Sigmoid colon (tissue), 7 donors: ENCODE results near the gene ESRRA. TPM values are rescaled to one million over a fixed set of nuclear protein-coding genes. Genes with fewer than 3 reads are reported as not detected.

Experiments used
- DNase-seq: peaks from one replicate; pipeline ENCODE4 v3.0.0-alpha.2; 2019
- H3K27ac ChIP-seq, 4 donors: fragments of 200-600 bp; sonication (generic); one replicate each; pipeline ENCODE4 v1.5.1; 2016 to 2019; ENCODE audit warnings: mild to moderate bottlenecking in 1 of 4
- H3K27me3 ChIP-seq, 3 donors: fragments of 200-600 bp; sonication (generic); one replicate each; pipeline ENCODE4 v1.5.1; 2019; ENCODE audit warnings: mild to moderate bottlenecking in 1 of 3
- H3K36me3 ChIP-seq, 4 donors: fragments of 200-600 bp; sonication (generic); one replicate each; pipeline ENCODE4 v1.5.1; 2016 to 2019
- H3K4me1 ChIP-seq, 4 donors: fragments of 200-600 bp; sonication (generic); one replicate each; pipeline ENCODE4 v1.5.1; 2017 to 2019
- H3K4me3 ChIP-seq, 4 donors: fragments of 200-600 bp; sonication (generic); one replicate each; pipeline ENCODE4 v1.5.1; 2017 to 2019; ENCODE audit warnings: mild to moderate bottlenecking in 2 of 4, moderate library complexity in 1 of 4
- H3K9me3 ChIP-seq, 4 donors: fragments of 200-600 bp in 3 of 4; sonication (generic) in 3 of 4; one replicate each; pipeline versions ENCODE4 v1.5.1 to v1.6.1; 2013 to 2019
- CTCF ChIP-seq, 4 experiments: fragments of 450-650 bp in 3 of 4; fragments of 200-600 bp in 1 of 4; IDR thresholded peaks; one replicate each; pipeline ENCODE4 v1.5.1; 2016 to 2019; ENCODE audit warnings: antibody characterized with exemption in 4 of 4, mild to moderate bottlenecking in 3 of 4, moderate library complexity in 2 of 4
- EP300 ChIP-seq, 4 donors: sonication (generic); formaldehyde crosslinking; IDR thresholded peaks; one replicate each; pipeline ENCODE4 v1.6.1; 2017; ENCODE audit warnings: antibody characterized with exemption in 4 of 4
- POLR2A ChIP-seq, 2 donors: fragments of 450-650 bp; IDR thresholded peaks; one replicate each; pipeline ENCODE4 v1.6.1; 2016; ENCODE audit warnings: antibody characterized with exemption in 2 of 2, mild to moderate bottlenecking in 2 of 2, moderate library complexity in 2 of 2
- POLR2AphosphoS5 ChIP-seq, 4 donors: sonication (generic); formaldehyde crosslinking; IDR thresholded peaks; one replicate each; pipeline ENCODE4 v1.6.1; 2017; ENCODE audit warnings: antibody characterized with exemption in 4 of 4
- whole genome bisulfite sequencing, 2 donors: extraction: QIAGEN DNeasy Blood & Tissue Kit; methylation state at CpG; one replicate each; pipeline ENCODE4 v1.1.7; 2013; 5-methylcytosine and 5-hydroxymethylcytosine counted together
- intact Hi-C: fragments of 100-400 bp; cut with DNase I; formaldehyde crosslinking; loops from one replicate; pipeline ENCODE4 v1.15.1; 2023
- polyA plus RNA-seq, 3 donors: library from polyadenylated mRNA; stranded (reverse); fragments of 200-250 nt; gene quantifications; one replicate each; pipeline ENCODE4 v1.2.3, GENCODE V29; 2013
- total RNA-seq, 4 donors: library from RNA; depleted of rRNA; stranded (reverse); fragments of >200 nt; gene quantifications; one replicate each; pipeline ENCODE4 v1.1.0, GENCODE V29; 2016
- donor health status: healthy with polysubstance abuse.
- donor health status: Bipolar disorder and iron deficiency.
- donor health status: healthy.

Gene ESRRA
- total and polyA plus RNA-seq, 7 donors: 39.9 to 244 (median 48.7) TPM

- no peaks in the 10 kb centered on the region for H3K9me3 ChIP-seq
- intact Hi-C loops: no loop called here
- DNase-seq: no peak
- WGBS, 2 donors: 76 to 77% methylated on average over 4 of the region's 4 CpGs
- H3K36me3 ChIP-seq: peaks cover 7 to 79% (median 50%) of the 10 kb centered on the region in 4 donors
- H3K27me3 ChIP-seq: no peaks in the 10 kb centered on the region
- TF ChIP-seq CTCF (IDR thresholded peaks at IDR 0.05): no peak
- no peak for TF ChIP-seq POLR2AphosphoS5 (IDR thresholded peaks at IDR 0.05)
- TF ChIP-seq POLR2A (IDR thresholded peaks at IDR 0.05): no peak
- no peak for TF ChIP-seq EP300 (IDR thresholded peaks at IDR 0.05)
- H3K4me1 ChIP-seq: no peaks in the 10 kb centered on the region
- no peak overlapping the region for H3K4me3 ChIP-seq
- no peak overlapping the region for H3K27ac ChIP-seq
Observed at GRCh38 chr11:64259533-64260067, 45.7 kb upstream of the ESRRA start.

- H3K36me3 ChIP-seq: peaks cover 7 to 77% (median 49%) of the 10 kb centered on the region in 4 donors
Observed at GRCh38 chr11:64260147-64260708, 45.1 kb upstream of the ESRRA start.

GRCh38 chr11:64261556-64262080 is 43.7 kb upstream of the ESRRA start:
- peaks cover 0 to 77% (median 49%) of the 10 kb centered on the region in 4 donors for H3K36me3 ChIP-seq
- no peaks in the 10 kb centered on the region for H3K9me3 ChIP-seq
- H3K4me1 ChIP-seq: no peaks in the 10 kb centered on the region
- H3K27me3 ChIP-seq: no peaks in the 10 kb centered on the region
- no peak for DNase-seq
- intact Hi-C loops: no loop called here
- no peak overlapping the region for H3K4me3 ChIP-seq
- WGBS, 2 donors: 91 to 95% methylated on average over 18 of the region's 18 CpGs
- TF ChIP-seq POLR2AphosphoS5 (IDR thresholded peaks at IDR 0.05) (no peak), POLR2A (IDR thresholded peaks at IDR 0.05) (no peak), EP300 (IDR thresholded peaks at IDR 0.05) (no peak), CTCF (IDR thresholded peaks at IDR 0.05) (no peak)
- H3K27ac ChIP-seq: no peak overlapping the region

More at GRCh38 chr11:64260147-64260708, 45.1 kb upstream of the ESRRA start:
- H3K27ac ChIP-seq: no peak overlapping the region
- no peaks in the 10 kb centered on the region for H3K27me3 ChIP-seq
- H3K4me3 ChIP-seq: no peak overlapping the region
- no peaks in the 10 kb centered on the region for H3K9me3 ChIP-seq
- intact Hi-C loops: no loop called here
- no peaks in the 10 kb centered on the region for H3K4me1 ChIP-seq
- 93 to 94% methylated on average over 6 of the region's 6 CpGs for WGBS, 2 donors
- TF ChIP-seq EP300 (IDR thresholded peaks at IDR 0.05) (no peak), CTCF (IDR thresholded peaks at IDR 0.05) (no peak), POLR2AphosphoS5 (IDR thresholded peaks at IDR 0.05) (no peak), POLR2A (IDR thresholded peaks at IDR 0.05) (no peak)
- no peak for DNase-seq

GRCh38 chr11:64262271-64263002 is 42.9 kb upstream of the ESRRA start:
- intact Hi-C loops: no loop called here
- WGBS, 2 donors: 94 to 96% methylated on average over 42 of the region's 42 CpGs

More at GRCh38 chr11:64262271-64263002, 42.9 kb upstream of the ESRRA start:
- DNase-seq: no peak
- no peak for TF ChIP-seq EP300 (IDR thresholded peaks at IDR 0.05)
- TF ChIP-seq CTCF (IDR thresholded peaks at IDR 0.05): no peak
- TF ChIP-seq POLR2AphosphoS5 (IDR thresholded peaks at IDR 0.05): no peak
- no peak for TF ChIP-seq POLR2A (IDR thresholded peaks at IDR 0.05)
- Histone ChIP-seq H3K27me3 (no peaks in the 10 kb centered on the region), H3K4me1 (peaks cover 0 to 6% (median 5%) of the 10 kb centered on the region in 4 donors), H3K36me3 (peaks cover 0 to 75% (median 47%) of the 10 kb centered on the region in 4 donors), H3K27ac (no peak overlapping the region), H3K4me3 (no peak overlapping the region), H3K9me3 (no peaks in the 10 kb centered on the region)
